MM.1S (cell line): Measurements from ENCODE around the gene ADGRD1.

ENCODE experiments used
- DNase-seq: peaks from one replicate; pipeline ENCODE4 v3.0.0-alpha.2; 2015
- H2AFZ ChIP-seq: fragments of 300-600 bp; sonication (generic); 2 replicates; pipeline ENCODE4 v1.6.0; 2016; ENCODE audit warnings: antibody characterized with exemption, low read length
- H3F3A ChIP-seq: fragments of 300-600 bp; sonication (generic); 2 replicates; pipeline ENCODE4 v1.6.1; 2016; ENCODE audit warnings: mild to moderate bottlenecking, antibody characterized with exemption, low read length, moderate library complexity, mixed read lengths; ENCODE audit not compliant: insufficient read depth
- H3K27ac ChIP-seq: fragments of 300-600 bp; sonication (generic); 2 replicates; pipeline ENCODE4 v1.5.1; 2016; ENCODE audit warnings: mild to moderate bottlenecking, low read length
- H3K27me3 ChIP-seq: fragments of 300-600 bp; sonication (generic); replicated peaks from 2 replicates; pipeline ENCODE4 v1.6.0; 2016; ENCODE audit warnings: low read length; ENCODE audit not compliant: insufficient read depth
- H3K36me3 ChIP-seq: fragments of 300-600 bp; sonication (generic); replicated peaks from 2 replicates; pipeline ENCODE4 v1.6.1; 2016; ENCODE audit warnings: mild to moderate bottlenecking, low read length, mixed read lengths; ENCODE audit not compliant: insufficient read depth
- H3K4me1 ChIP-seq: fragments of 300-600 bp; sonication (generic); 2 replicates; pipeline ENCODE4 v1.6.1; 2016; ENCODE audit warnings: low read length, mixed read lengths
- H3K4me2 ChIP-seq: fragments of 300-600 bp; sonication (generic); 2 replicates; pipeline ENCODE4 v1.6.0; 2016; ENCODE audit warnings: low read depth, low read length
- H3K4me3 ChIP-seq: fragments of 300-600 bp; sonication (generic); 2 replicates; pipeline ENCODE4 v1.5.1; 2016; ENCODE audit warnings: low read length, mixed read lengths
- H3K79me2 ChIP-seq: fragments of 300-600 bp; sonication (generic); 2 replicates; pipeline ENCODE4 v1.6.1; 2016; ENCODE audit warnings: mixed run types, low read length, mixed read lengths
- H3K9ac ChIP-seq: fragments of 300-600 bp; sonication (generic); 2 replicates; pipeline ENCODE4 v1.6.1; 2016; ENCODE audit warnings: low read length, mixed read lengths
- H3K9me2 ChIP-seq: fragments of 300-600 bp; sonication (generic); replicated peaks from 2 replicates; pipeline ENCODE4 v1.6.1; 2016; ENCODE audit warnings: mild to moderate bottlenecking, low read length, mixed read lengths; ENCODE audit not compliant: insufficient read depth
- H3K9me3 ChIP-seq: fragments of 300-600 bp; sonication (generic); replicated peaks from 2 replicates; pipeline ENCODE4 v1.6.1; 2016; ENCODE audit warnings: mild to moderate bottlenecking, low read length, mixed read lengths; ENCODE audit not compliant: insufficient read depth
- H4K20me1 ChIP-seq: fragments of 300-600 bp; sonication (generic); 2 replicates; pipeline ENCODE4 v1.6.1; 2016; ENCODE audit warnings: mild to moderate bottlenecking, low read length, moderate library complexity, mixed read lengths; ENCODE audit not compliant: insufficient read depth
- CTCF ChIP-seq: fragments of 300-600 bp; sonication (generic); IDR thresholded peaks from 2 replicates; pipeline ENCODE4 v1.5.1; 2016; ENCODE audit warnings: antibody characterized with exemption, low read length, mixed read lengths
- EZH2 ChIP-seq: fragments of 300-600 bp; sonication (generic); optimal IDR thresholded peaks from 2 replicates; pipeline ENCODE3; 2017; ENCODE audit warnings: low read depth, mild to moderate bottlenecking, antibody characterized with exemption, low read length, mixed read lengths
- EZH2phosphoT487 ChIP-seq: fragments of 300-600 bp; sonication (generic); IDR thresholded peaks from 2 replicates; pipeline ENCODE4 v1.6.1; 2018; ENCODE audit warnings: antibody characterized with exemption, low read length

ADGRD1 gene

GRCh38 chr12:131011165-131012079 is 57.7 kb downstream of the ADGRD1 start:
- H3K9ac ChIP-seq, result no peak overlapping the region
- H3K4me3 ChIP-seq, result no peak overlapping the region
- no peaks in the 10 kb centered on the region for H3F3A ChIP-seq
- no peaks in the 10 kb centered on the region for H3K4me1 ChIP-seq
- H4K20me1 ChIP-seq, result no peaks in the 10 kb centered on the region
- no peak overlapping the region for H2AFZ ChIP-seq
- no peak for DNase-seq
- H3K79me2 ChIP-seq, result no peaks in the 10 kb centered on the region
- H3K27me3 ChIP-seq, result peaks cover 4% of the 10 kb centered on the region
- TF ChIP-seq CTCF (no peak), EZH2 (no peak), EZH2phosphoT487 (no peak)
- no peaks in the 10 kb centered on the region for H3K9me3 ChIP-seq
- H3K36me3 ChIP-seq, result no peaks in the 10 kb centered on the region
- H3K9me2 ChIP-seq, result no peaks in the 10 kb centered on the region
- H3K4me2 ChIP-seq, result no peak overlapping the region
- H3K27ac ChIP-seq, result no peak overlapping the region

GRCh38 chr12:131012279-131013069 is 58.8 kb downstream of the ADGRD1 start:
- no peak overlapping the region for H3K4me2 ChIP-seq
- H3K9me3 ChIP-seq, result no peaks in the 10 kb centered on the region
- H2AFZ ChIP-seq, result no peak overlapping the region
- DNase-seq, result no peak
- no peak overlapping the region for H3K9ac ChIP-seq
- H3K79me2 ChIP-seq, result no peaks in the 10 kb centered on the region
- H3K27ac ChIP-seq, result no peak overlapping the region
- H3K4me3 ChIP-seq, result no peak overlapping the region
- H3K36me3 ChIP-seq, result no peaks in the 10 kb centered on the region
- H3F3A ChIP-seq, result no peaks in the 10 kb centered on the region
- TF ChIP-seq EZH2phosphoT487 (no peak), CTCF (no peak), EZH2 (no peak)
- H3K4me1 ChIP-seq, result no peaks in the 10 kb centered on the region
- no peaks in the 10 kb centered on the region for H3K9me2 ChIP-seq
- H3K27me3 ChIP-seq, result peaks cover 4% of the 10 kb centered on the region
- H4K20me1 ChIP-seq, result no peaks in the 10 kb centered on the region

- H3K4me1 ChIP-seq, result no peaks in the 10 kb centered on the region
- no peak for DNase-seq
Observed at GRCh38 chr12:131013118-131013517, 59.4 kb downstream of the ADGRD1 start.

More at GRCh38 chr12:131013118-131013517, 59.4 kb downstream of the ADGRD1 start:
- H3K27ac ChIP-seq, result no peak overlapping the region
- no peaks in the 10 kb centered on the region for H3K9me3 ChIP-seq
- H3F3A ChIP-seq, result no peaks in the 10 kb centered on the region
- H3K36me3 ChIP-seq, result no peaks in the 10 kb centered on the region
- H3K4me3 ChIP-seq, result no peak overlapping the region
- no peaks in the 10 kb centered on the region for H4K20me1 ChIP-seq
- TF ChIP-seq EZH2 (no peak), EZH2phosphoT487 (no peak)
- H3K27me3 ChIP-seq, result peaks cover 4% of the 10 kb centered on the region
- H3K4me2 ChIP-seq, result no peak overlapping the region
- H3K9ac ChIP-seq, result no peak overlapping the region
- H3K79me2 ChIP-seq, result no peaks in the 10 kb centered on the region
- H3K9me2 ChIP-seq, result no peaks in the 10 kb centered on the region
- no peak overlapping the region for H2AFZ ChIP-seq
